Loucy (cell line): ENCODE data around the gene WWC1.

Experiments
- CTCF ChIP-seq: fragments of 200-600 bp; sonication (generic); conservative IDR thresholded peaks from 2 replicates; pipeline ENCODE4 v1.5.1; 2014; ENCODE audit warnings: mild to moderate bottlenecking, antibody characterized with exemption, low read length
- EZH2phosphoT487 ChIP-seq: fragments of 200-600 bp; IDR thresholded peaks from 2 replicates; pipeline ENCODE4 v1.6.1; 2018; ENCODE audit warnings: antibody characterized with exemption, mild to moderate bottlenecking, moderate library complexity, borderline replicate concordance

GRCh38 chr5:168411871-168412270 lies 120.4 kb downstream of the WWC1 start:
- TF ChIP-seq CTCF (no peak), EZH2phosphoT487 (no peak)
